ENCODE results near the gene BRAF.
"Not testable (repeated sequence)": the region's sequence is repeated elsewhere in the genome, so short reads cannot be mapped to it uniquely, and the experiment has no call there.

Gene BRAF

GRCh38 chr7:140767418-140767817 is 157.3 kb downstream of the BRAF start:
- no peaks in the 10 kb centered on the region for H3K27me3 ChIP-seq (ENCODE audit: control insufficient read depth, insufficient read depth, low read length)

GRCh38 chr7:140765441-140765840 is 159.3 kb downstream of the BRAF start:
- H3K27ac ChIP-seq (ENCODE audit: low read depth, low read length); H3K4me1 ChIP-seq (ENCODE audit: control insufficient read depth, insufficient read depth, low read length); H3K9me3 ChIP-seq (ENCODE audit: control insufficient read depth, insufficient read depth, low read length); H3K36me3 ChIP-seq (ENCODE audit: control insufficient read depth, insufficient read depth, low read length); H3K27me3 ChIP-seq (ENCODE audit: control insufficient read depth, insufficient read depth, low read length); H3K4me3 ChIP-seq (ENCODE audit: low read depth, low read length); H3K9ac ChIP-seq (ENCODE audit: low read depth, low read length): not testable (repeated sequence)

More at GRCh38 chr7:140767418-140767817, 157.3 kb downstream of the BRAF start:
- Histone ChIP-seq H3K4me1 (ENCODE audit: control insufficient read depth, insufficient read depth, low read length) (no peaks in the 10 kb centered on the region), H3K9me3 (ENCODE audit: control insufficient read depth, insufficient read depth, low read length) (no peaks in the 10 kb centered on the region), H3K9ac (ENCODE audit: low read depth, low read length) (no peak overlapping the region), H3K27ac (ENCODE audit: low read depth, low read length) (no peak overlapping the region), H3K36me3 (ENCODE audit: control insufficient read depth, insufficient read depth, low read length) (peaks cover 10% of the 10 kb centered on the region; the same call in 1 of the 2 replicates), H3K4me3 (ENCODE audit: low read depth, low read length) (no peak overlapping the region)

GRCh38 chr7:140763166-140763565 is 161.6 kb downstream of the BRAF start:
- H3K36me3 ChIP-seq (ENCODE audit: control insufficient read depth, insufficient read depth, low read length); H3K9ac ChIP-seq (ENCODE audit: low read depth, low read length); H3K27me3 ChIP-seq (ENCODE audit: control insufficient read depth, insufficient read depth, low read length); H3K4me1 ChIP-seq (ENCODE audit: control insufficient read depth, insufficient read depth, low read length); H3K9me3 ChIP-seq (ENCODE audit: control insufficient read depth, insufficient read depth, low read length); H3K4me3 ChIP-seq (ENCODE audit: low read depth, low read length); H3K27ac ChIP-seq (ENCODE audit: low read depth, low read length): not testable (repeated sequence)

GRCh38 chr7:140761375-140761774 is 163.4 kb downstream of the BRAF start:
- not testable (repeated sequence) for H3K4me3 ChIP-seq (ENCODE audit: low read depth, low read length); H3K9me3 ChIP-seq (ENCODE audit: control insufficient read depth, insufficient read depth, low read length); H3K27me3 ChIP-seq (ENCODE audit: control insufficient read depth, insufficient read depth, low read length); H3K4me1 ChIP-seq (ENCODE audit: control insufficient read depth, insufficient read depth, low read length); H3K27ac ChIP-seq (ENCODE audit: low read depth, low read length); H3K36me3 ChIP-seq (ENCODE audit: control insufficient read depth, insufficient read depth, low read length); H3K9ac ChIP-seq (ENCODE audit: low read depth, low read length)

- Histone ChIP-seq H3K9ac (ENCODE audit: low read depth, low read length) (no peak overlapping the region), H3K9me3 (ENCODE audit: control insufficient read depth, insufficient read depth, low read length) (no peaks in the 10 kb centered on the region), H3K27me3 (ENCODE audit: control insufficient read depth, insufficient read depth, low read length) (no peaks in the 10 kb centered on the region), H3K4me1 (ENCODE audit: control insufficient read depth, insufficient read depth, low read length) (peaks cover 12% of the 10 kb centered on the region), H3K27ac (ENCODE audit: low read depth, low read length) (peak overlapping the region; percentile 3), H3K4me3 (ENCODE audit: low read depth, low read length) (no peak overlapping the region), H3K36me3 (ENCODE audit: control insufficient read depth, insufficient read depth, low read length) (peaks cover 12% of the 10 kb centered on the region; the same call in 1 of the 2 replicates)
Measured at GRCh38 chr7:140754506-140754905, 170.2 kb downstream of the BRAF start.

- Histone ChIP-seq H3K27me3 (ENCODE audit: control insufficient read depth, insufficient read depth, low read length) (no peaks in the 10 kb centered on the region), H3K27ac (ENCODE audit: low read depth, low read length) (no peak overlapping the region), H3K4me3 (ENCODE audit: low read depth, low read length) (no peak overlapping the region), H3K9ac (ENCODE audit: low read depth, low read length) (no peak overlapping the region), H3K4me1 (ENCODE audit: control insufficient read depth, insufficient read depth, low read length) (peaks cover 12% of the 10 kb centered on the region), H3K36me3 (ENCODE audit: control insufficient read depth, insufficient read depth, low read length) (peaks cover 26% of the 10 kb centered on the region), H3K9me3 (ENCODE audit: control insufficient read depth, insufficient read depth, low read length) (no peaks in the 10 kb centered on the region)
Measured at GRCh38 chr7:140752533-140752932, 172.2 kb downstream of the BRAF start.

- Histone ChIP-seq H3K4me1 (ENCODE audit: control insufficient read depth, insufficient read depth, low read length) (peaks cover 7% of the 10 kb centered on the region), H3K9ac (ENCODE audit: low read depth, low read length) (no peak overlapping the region), H3K9me3 (ENCODE audit: control insufficient read depth, insufficient read depth, low read length) (no peaks in the 10 kb centered on the region), H3K27ac (ENCODE audit: low read depth, low read length) (no peak overlapping the region), H3K4me3 (ENCODE audit: low read depth, low read length) (no peak overlapping the region), H3K36me3 (ENCODE audit: control insufficient read depth, insufficient read depth, low read length) (peaks cover 25% of the 10 kb centered on the region), H3K27me3 (ENCODE audit: control insufficient read depth, insufficient read depth, low read length) (no peaks in the 10 kb centered on the region)
Measured at GRCh38 chr7:140746751-140747150, 178.0 kb downstream of the BRAF start.

GRCh38 chr7:140745266-140746058 is 179.3 kb downstream of the BRAF start:
- no peaks in the 10 kb centered on the region for H3K9me3 ChIP-seq (ENCODE audit: control insufficient read depth, insufficient read depth, low read length)
- no peak overlapping the region for H3K27ac ChIP-seq (ENCODE audit: low read depth, low read length)
- H3K27me3 ChIP-seq (ENCODE audit: control insufficient read depth, insufficient read depth, low read length), result no peaks in the 10 kb centered on the region
- no peak overlapping the region for H3K9ac ChIP-seq (ENCODE audit: low read depth, low read length)
- H3K36me3 ChIP-seq (ENCODE audit: control insufficient read depth, insufficient read depth, low read length), result peaks cover 21% of the 10 kb centered on the region
- H3K4me3 ChIP-seq (ENCODE audit: low read depth, low read length), result no peak overlapping the region
- H3K4me1 ChIP-seq (ENCODE audit: control insufficient read depth, insufficient read depth, low read length), result peaks cover 7% of the 10 kb centered on the region

GRCh38 chr7:140744005-140744404 is 180.7 kb downstream of the BRAF start:
- Histone ChIP-seq H3K36me3 (ENCODE audit: control insufficient read depth, insufficient read depth, low read length) (peaks cover 27% of the 10 kb centered on the region), H3K4me1 (ENCODE audit: control insufficient read depth, insufficient read depth, low read length) (peaks cover 7% of the 10 kb centered on the region), H3K27me3 (ENCODE audit: control insufficient read depth, insufficient read depth, low read length) (no peaks in the 10 kb centered on the region), H3K9me3 (ENCODE audit: control insufficient read depth, insufficient read depth, low read length) (no peaks in the 10 kb centered on the region), H3K9ac (ENCODE audit: low read depth, low read length) (no peak overlapping the region), H3K27ac (ENCODE audit: low read depth, low read length) (no peak overlapping the region), H3K4me3 (ENCODE audit: low read depth, low read length) (no peak overlapping the region)

- H3K4me3 ChIP-seq (ENCODE audit: low read depth, low read length); H3K27me3 ChIP-seq (ENCODE audit: control insufficient read depth, insufficient read depth, low read length): not testable (repeated sequence)
- peaks cover 26% of the 10 kb centered on the region for H3K36me3 ChIP-seq (ENCODE audit: control insufficient read depth, insufficient read depth, low read length)
Measured at GRCh38 chr7:140743255-140743654, 181.5 kb downstream of the BRAF start.

GRCh38 chr7:140738280-140738679 is 186.4 kb downstream of the BRAF start:
- H3K36me3 ChIP-seq (ENCODE audit: control insufficient read depth, insufficient read depth, low read length), result peaks cover 18% of the 10 kb centered on the region
- H3K9me3 ChIP-seq (ENCODE audit: control insufficient read depth, insufficient read depth, low read length), result no peaks in the 10 kb centered on the region
- H3K27ac ChIP-seq (ENCODE audit: low read depth, low read length), result no peak overlapping the region
- H3K9ac ChIP-seq (ENCODE audit: low read depth, low read length), result no peak overlapping the region
- H3K4me3 ChIP-seq (ENCODE audit: low read depth, low read length), result no peak overlapping the region
- no peaks in the 10 kb centered on the region for H3K27me3 ChIP-seq (ENCODE audit: control insufficient read depth, insufficient read depth, low read length)
- H3K4me1 ChIP-seq (ENCODE audit: control insufficient read depth, insufficient read depth, low read length), result no peaks in the 10 kb centered on the region

More at GRCh38 chr7:140743255-140743654, 181.5 kb downstream of the BRAF start:
- H3K9ac ChIP-seq (ENCODE audit: low read depth, low read length); H3K4me1 ChIP-seq (ENCODE audit: control insufficient read depth, insufficient read depth, low read length); H3K9me3 ChIP-seq (ENCODE audit: control insufficient read depth, insufficient read depth, low read length); H3K27ac ChIP-seq (ENCODE audit: low read depth, low read length): not testable (repeated sequence)
